HG03045 (cell line): Measurements from ENCODE around the gene PRKG2.
"Not testable (repeated sequence)": the region's sequence is repeated elsewhere in the genome, so short reads cannot be mapped to it uniquely, and the experiment has no call there.

Experiments used
- ATAC-seq: cut with Tn5 transposase; IDR thresholded peaks from one replicate; pipeline ENCODE4 v1.9.1; 2021; ENCODE audit warnings: mild to moderate bottlenecking, moderate library complexity; ENCODE audit not compliant: unreplicated experiment

PRKG2 gene

DNA sequence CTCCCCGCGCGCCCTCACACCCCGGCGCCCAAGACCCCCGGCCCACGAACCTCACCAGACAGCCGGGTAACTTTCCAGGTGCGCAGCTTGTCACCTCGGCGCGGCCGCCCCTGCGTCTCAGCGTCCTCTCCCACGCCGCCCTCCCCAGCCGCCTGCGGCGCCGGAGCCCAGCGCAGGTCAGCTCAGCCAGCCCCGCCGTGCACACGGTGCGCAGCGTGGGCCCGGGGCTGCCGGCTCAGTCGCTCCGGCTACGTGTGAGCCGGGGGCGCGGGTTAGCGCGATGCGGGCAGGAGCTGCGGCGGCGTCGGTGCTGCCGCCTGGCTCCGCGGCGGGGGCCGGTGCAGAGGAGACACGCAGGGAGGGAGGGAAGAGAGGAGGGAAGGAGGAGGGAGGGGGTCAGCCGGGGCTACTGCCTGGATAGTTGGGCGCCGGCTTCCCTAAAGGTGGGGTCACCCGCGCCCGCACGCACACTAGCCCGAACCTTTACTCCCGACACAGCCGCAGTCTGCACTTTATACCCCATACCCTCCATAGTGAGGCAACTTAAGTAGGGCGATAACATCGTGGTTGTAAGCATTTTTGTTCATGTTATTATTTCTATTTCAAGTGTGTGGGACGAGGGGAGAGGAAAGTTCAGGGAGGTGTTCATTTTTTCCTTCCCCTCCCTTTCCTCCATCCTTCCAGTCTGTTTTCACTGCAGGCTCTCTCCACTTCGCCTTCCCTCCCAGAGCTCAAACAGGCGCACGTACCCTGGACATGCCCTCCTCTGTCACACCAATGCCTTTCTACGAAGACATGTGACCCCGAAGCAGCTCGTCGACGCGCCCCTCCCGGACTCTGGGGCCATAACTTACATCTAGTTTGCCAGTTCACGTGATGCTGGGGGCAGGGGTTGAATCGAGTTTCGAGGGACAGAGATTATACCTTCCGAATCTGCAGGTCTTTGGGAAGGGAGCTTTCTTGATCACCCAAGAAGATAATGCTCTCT lies at the start of gene PRKG2:
TSS of gene PRKG2 (minus strand) at position 342 of the 988 bp plus-strand sequence. CDS start 10,175 bp downstream, outside the sequence.
- ATAC-seq: no peak

- ATAC-seq: no peak
Observed at GRCh38 chr4:81260443-81261101, 45.5 kb upstream of the PRKG2 start.

GRCh38 chr4:81258841-81259550 lies 44.0 kb upstream of the PRKG2 start:
- ATAC-seq: no peak

DNA sequence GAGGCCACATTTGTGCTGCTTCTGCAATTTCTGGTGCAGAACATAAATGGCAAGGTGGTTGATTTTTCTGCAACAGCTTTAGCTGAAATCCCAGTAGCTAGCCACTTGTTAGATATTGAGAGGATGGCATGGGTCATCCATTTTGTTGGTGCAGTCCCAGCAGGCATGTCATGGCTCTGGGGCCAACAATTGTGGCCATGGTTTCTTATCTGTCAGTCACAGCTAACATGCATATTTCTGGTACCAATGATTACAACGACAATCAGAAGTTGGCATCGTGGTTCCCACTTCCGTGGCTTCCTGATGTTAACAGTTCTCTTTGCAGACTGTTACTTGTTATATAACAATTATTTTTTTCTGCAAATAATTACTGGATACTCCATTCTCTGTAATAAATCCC lies 42.8 kb upstream of the PRKG2 start:
- no peak for ATAC-seq

DNA sequence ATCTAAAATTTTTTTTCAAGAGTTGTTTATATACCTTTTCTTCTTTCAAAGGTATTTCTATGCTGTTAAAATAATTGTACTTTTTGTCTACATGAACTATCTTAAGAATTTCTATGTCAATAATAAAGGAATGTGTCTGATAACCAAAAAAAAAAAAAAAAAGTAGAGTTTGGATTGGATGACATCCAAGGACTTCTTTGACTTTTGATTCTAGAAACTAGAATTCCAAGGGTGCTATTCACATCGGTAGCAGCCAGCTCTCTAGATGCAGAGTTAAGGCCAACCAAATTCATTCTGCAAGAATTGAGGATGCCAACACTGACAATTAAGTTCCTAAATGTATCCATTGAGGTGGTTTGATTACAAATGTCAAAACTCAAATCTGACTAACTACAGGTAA lies 42.0 kb upstream of the PRKG2 start:
- ATAC-seq: no peak

DNA sequence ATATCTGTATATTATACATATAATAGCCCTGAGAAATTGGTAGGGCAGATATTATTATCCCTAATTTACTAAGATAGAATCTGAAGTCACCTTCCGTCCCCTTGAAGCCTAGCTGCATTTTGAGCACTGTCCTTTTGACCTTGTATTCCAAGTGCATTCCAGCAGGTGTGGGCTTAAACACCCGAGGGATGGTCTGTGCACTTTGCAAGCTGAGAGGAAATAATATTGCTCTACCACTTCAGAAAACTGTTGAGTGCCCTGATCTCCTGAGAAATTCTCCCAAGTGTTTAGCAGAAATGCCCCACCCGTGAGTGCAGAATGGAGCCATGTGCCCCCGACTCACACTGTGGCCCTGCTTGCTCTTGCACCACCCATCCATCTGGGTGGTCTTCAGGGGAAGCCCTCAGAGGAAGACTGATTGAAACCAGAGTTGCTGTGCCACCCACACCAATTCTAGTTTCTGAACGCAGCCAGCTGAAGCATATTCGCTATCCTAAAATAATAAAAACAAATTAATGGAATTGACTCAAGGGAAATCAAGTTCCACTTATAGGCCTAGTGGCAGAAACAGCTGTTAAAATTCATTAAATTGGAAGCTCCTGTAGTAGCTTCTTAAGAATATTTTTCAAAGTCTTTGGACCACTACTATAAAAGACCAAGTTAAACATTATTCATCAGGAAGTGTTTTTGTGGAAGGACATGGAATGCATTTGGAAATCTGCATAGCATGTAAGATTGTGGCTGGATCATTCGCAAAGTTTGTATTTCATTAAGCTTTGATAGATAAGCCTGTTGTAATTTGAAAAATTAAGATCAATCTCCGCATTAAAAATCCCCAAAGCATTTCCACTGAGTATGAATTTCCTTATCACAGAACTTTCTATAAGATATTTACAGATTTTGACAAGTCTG lies 41.3 kb upstream of the PRKG2 start:
- ATAC-seq: no peak

DNA sequence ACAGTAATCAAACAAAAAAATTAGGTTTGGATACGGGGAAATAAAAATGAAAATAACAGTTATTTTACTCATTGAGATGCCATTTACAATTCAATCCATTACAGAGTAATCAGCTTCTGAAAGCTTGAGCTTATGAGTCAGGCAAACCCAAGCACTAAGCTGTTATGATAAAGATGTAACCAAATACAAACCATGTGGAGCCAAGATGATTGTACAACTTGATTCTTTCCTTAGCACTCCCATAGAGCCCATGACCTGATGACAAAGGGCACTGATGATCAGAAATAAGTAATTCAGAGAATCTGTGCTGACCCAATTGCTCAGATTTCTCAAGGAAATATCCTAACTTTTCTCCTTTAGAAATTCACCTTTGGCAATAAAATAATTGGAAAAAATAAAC lies 40.5 kb upstream of the PRKG2 start:
- no peak for ATAC-seq

GRCh38 chr4:81250430-81250829 lies 35.4 kb upstream of the PRKG2 start:
- ATAC-seq: no peak

GRCh38 chr4:81245218-81246009 lies 30.4 kb upstream of the PRKG2 start:
- no peak for ATAC-seq

DNA sequence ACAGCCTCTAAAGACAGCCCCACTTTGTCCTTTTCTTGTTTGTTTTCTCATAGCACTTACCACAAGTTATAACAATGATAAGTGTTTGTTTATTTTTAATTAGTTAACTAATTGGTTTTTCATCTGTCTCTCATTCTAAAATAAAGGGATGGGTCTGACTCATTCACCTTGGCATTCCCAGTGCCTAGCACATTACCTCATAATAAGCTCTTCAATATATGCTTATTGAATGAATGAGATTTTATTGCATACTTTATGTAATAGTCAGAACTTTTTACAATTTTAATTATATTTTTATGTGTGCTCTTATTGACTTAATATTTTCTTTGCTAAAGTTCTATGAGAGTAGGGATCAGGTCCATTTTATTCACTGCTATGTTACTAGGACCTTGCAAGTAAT lies 22.8 kb upstream of the PRKG2 start:
- ATAC-seq: no peak

DNA sequence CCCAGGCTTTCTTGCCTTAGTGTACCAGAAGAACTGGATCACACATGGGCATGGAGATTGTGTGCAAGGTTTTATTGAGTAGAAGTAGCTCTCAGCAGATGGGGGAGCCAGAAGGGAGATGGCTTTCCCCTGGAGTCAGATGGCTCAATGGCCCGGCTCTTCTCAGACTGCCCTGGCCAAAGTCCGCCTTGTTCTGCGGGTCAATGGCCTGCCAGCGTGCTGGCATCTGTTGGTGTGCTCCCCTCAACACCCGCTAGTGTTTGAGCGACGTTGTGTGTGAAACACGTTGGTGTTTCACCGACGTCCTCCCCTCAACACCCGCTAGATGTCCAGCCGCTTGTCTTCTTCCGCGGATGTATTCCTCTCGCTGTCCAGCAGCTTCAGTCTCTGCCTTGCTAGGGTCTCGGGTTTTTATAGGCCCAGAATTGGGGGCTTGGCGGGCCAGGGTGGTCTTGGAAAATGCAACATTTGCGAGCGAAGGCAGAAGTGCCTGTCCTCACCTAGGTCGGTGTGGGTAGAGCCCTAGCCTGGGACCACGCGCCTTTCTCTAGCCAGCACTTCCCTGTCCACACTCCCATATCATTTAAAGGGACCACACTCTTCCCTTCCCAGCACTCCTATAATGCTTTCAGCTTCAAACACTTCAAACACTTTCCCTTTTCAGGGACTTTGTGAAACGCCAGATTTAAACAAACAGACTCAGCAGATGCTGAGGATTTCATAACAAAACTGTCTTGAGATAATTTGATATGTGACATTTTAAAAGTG lies 21.1 kb upstream of the PRKG2 start:
- ATAC-seq: no peak

GRCh38 chr4:81227968-81228367 lies 12.9 kb upstream of the PRKG2 start:
- no peak for ATAC-seq

- no peak for ATAC-seq
Observed at GRCh38 chr4:81227138-81227537, 12.1 kb upstream of the PRKG2 start.

GRCh38 chr4:81225252-81225651 lies 10.2 kb upstream of the PRKG2 start:
- ATAC-seq: no peak

GRCh38 chr4:81222082-81222472 lies 7.1 kb upstream of the PRKG2 start:
- ATAC-seq: not testable (repeated sequence)

DNA sequence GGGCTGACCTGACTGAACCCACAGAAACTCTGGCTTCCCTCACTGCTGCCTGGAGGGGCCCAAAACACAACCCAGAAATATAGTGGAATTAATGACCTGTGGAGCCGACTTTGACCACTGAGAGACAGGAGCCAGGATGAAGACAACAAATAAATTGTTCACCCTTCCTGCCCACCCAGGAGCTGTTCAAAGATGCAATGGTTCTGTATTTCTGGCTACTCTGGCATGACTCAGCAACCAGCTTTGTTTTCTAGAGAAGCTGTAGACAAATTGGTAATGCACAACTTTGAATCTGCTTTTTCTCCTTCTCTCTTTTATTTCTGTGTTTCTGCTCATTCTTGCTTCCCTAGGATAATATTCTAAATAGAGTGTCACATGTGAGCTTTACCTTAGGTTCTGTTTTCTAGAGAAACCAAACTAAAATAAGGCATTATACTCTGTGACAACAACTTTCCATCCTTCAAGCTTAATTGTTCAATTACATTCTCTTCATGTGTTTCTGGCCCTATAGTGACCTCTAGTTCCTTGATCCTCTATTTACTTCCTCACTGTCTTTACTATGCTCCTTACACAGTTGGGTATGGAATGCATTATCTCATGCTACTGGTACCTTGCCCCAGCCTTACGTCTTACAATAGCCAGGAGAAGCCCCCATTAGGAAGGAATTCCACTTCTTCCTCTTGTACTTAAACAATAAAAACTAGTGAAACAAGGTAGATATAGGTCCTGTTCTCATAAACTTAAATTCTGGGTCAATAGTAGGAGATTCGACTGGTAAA lies 6.5 kb upstream of the PRKG2 start:
- no peak for ATAC-seq

DNA sequence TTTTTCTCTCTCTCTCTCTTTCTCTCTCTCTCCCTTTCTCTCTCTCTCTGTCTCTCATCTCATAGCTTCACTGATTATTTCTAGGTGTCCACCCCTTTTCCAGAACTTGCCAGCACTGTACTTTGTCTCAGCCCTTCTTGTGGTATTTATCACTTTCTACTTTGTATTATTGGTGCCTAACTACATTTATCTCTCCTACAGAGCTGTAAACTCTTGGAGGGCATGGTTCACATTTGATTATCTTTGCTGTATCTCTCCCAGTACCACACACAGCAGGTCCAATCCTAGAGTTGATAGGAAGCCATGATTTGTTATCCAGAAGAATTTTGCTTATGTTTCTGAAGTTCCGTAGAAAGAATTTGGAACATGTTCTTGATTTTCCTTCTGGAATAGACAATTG lies 5.2 kb upstream of the PRKG2 start:
- ATAC-seq: no peak

DNA sequence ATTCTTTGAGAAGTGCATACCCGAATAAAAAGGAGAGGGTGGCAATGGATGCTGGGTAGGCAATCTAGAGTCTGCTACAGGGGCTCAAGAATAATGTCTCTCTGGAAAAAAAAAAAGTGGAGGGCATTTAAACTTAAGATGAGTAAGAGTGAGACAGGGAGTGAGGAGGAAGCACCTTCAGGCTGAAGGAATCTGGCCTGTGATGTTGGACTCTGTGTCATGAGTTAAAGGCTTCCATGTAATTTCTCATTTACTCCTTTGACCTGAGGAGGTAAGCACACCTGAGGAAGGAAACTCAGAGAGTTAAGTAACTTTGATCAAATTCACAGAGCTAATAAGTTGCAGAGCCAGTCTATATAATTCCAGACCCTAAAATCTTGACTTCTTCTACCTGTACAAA lies 3.2 kb upstream of the PRKG2 start:
- ATAC-seq: no peak
